Measurements from ENCODE around the gene CFAP221.

Gene CFAP221

DNA sequence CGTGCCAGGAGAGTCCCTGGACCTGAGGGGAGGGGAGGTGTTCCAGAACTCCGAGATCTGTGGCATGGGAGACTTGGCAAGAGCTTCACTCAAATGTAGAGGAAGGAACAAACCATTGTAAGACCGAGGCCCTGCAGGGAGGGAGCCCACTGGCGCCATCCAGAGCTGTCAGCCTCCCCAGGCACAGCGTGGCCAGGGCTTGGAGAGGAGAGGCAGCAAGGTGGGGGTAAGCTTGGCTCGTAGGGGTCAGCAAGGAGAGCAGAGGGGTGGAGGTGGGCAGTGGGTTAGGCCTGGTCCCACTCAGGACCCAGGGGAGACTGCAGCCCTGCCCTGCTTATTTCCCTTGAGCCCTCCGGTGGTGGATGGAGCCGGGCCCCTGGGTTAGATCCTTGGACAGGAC lies 138.3 kb downstream of the CFAP221 start:
- DNase-seq: no peak

- no peak for DNase-seq
Observed at GRCh38 chr2:119683074-119683712, 138.9 kb downstream of the CFAP221 start.

- no peak for DNase-seq
Observed at GRCh38 chr2:119683713-119684443, 139.6 kb downstream of the CFAP221 start.

GRCh38 chr2:119684518-119684917 lies 140.3 kb downstream of the CFAP221 start:
- DNase-seq: no peak

- DNase-seq: no peak
Observed at GRCh38 chr2:119688616-119689015, 144.4 kb downstream of the CFAP221 start.

DNA sequence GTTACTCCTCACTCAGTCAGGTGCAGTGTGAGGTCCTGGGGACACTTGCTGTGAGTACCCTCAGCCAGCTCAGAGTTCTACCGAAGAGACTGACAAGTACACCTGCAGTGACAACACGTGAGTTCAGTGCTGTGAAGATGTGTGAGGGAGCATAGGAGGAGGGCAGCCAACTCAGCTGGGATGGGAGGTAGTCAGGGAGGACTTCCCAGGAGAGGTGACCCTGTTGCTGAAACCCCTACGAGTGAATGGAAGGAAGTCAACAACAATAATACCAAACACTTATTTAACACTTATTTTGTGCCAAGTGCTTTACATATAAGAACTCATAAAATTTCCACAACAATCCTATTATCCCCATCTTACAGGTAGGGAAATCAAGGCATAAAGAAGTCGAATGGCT lies 145.0 kb downstream of the CFAP221 start:
- no peak for DNase-seq

- DNase-seq: no peak
Observed at GRCh38 chr2:119691189-119691588, 146.9 kb downstream of the CFAP221 start.

DNA sequence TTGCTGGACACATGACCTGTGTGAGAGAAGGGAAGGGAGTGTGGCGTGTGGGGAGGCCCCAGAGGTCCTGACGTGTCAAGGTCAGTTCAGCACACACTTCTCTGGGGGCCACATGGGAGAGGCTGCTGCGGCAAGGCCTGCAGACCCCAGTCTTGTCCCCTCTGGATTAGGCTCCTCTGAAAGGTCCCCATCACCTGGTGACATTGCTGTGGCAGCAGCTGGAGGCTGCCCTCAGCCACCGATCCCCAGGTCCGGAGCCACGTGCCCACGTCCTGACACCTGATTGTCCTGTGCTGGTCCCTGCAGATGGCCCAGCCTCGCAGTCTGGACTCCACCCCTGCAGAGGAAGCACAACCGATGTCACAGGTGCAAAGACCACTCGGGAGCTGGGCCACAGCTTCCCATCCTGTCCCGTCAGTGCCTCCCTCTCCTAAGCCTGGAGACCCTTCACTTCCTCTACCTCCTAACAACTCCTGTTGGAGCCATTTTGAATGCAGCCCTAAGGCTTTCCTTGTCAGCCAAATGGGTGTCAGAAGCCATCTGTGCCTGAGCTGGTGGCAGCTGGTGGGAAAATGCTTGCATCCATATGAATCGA lies 147.5 kb downstream of the CFAP221 start:
- DNase-seq: no peak

DNA sequence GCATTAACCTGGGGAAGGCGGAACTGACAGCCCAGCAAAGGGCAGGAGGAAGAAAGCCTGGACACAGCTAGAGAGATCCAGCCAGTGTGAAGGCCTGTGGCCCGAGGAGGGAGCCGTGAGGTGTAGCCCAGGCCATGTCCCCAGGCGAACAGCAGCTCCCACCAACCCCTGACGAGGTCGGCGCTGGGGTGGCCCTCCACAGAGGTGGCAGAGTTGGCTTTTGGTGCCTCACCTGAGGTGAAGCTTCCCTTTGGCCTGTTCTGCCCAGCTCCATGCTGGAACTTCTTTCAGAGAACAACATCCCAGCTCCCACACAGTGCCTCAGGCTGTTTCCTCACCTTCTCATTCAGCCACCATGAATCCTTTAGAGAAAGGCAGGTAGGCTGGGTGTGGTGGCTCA lies 148.1 kb downstream of the CFAP221 start:
- DNase-seq: no peak

GRCh38 chr2:119692954-119693353 lies 148.7 kb downstream of the CFAP221 start:
- no peak for DNase-seq

DNA sequence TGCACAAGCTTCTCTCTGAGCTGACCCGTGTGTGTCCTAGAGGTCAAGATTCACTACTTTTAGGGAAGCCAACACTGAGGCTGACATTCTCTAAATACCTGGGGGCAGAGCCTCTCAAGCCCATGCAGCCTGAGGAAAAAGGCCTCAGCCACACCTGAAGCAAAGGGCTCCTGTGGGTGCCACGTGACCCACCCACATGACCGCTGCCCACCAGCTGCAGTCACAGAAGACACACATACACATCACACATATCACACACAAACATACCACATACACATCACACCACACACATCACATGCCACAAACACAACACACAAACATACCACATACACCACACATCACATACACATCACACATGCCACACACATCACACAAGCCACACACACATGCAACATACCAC lies 149.3 kb downstream of the CFAP221 start:
- DNase-seq: no peak

- no peak for DNase-seq
Observed at GRCh38 chr2:119693967-119694366, 149.7 kb downstream of the CFAP221 start.

GRCh38 chr2:119694470-119694844 lies 150.2 kb downstream of the CFAP221 start:
- no peak for DNase-seq

- DNase-seq: peak; percentile 9
Observed at GRCh38 chr2:119694845-119695521, 150.7 kb downstream of the CFAP221 start.

DNA sequence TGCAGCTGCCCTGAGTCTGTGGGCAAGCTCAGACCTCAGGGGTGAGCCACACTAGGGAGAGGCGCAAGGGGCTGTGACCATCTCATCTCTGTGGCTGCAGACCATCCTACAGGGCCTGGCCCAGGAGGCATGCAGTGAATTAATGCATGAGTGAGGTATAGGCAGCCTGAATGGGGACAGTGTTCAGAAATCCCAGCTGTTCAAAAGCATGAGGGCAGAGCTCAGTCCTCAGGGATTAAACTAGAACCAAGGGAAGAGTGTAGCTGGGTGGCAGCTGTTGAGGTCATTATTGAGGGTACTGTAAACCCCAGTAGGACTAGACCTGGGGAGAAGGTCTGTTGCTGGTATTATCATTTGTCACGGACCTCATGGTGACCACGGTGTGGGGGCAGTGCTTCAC lies 151.8 kb downstream of the CFAP221 start:
- DNase-seq: no peak

- no peak for DNase-seq
Observed at GRCh38 chr2:119696494-119697030, 152.3 kb downstream of the CFAP221 start.

DNA sequence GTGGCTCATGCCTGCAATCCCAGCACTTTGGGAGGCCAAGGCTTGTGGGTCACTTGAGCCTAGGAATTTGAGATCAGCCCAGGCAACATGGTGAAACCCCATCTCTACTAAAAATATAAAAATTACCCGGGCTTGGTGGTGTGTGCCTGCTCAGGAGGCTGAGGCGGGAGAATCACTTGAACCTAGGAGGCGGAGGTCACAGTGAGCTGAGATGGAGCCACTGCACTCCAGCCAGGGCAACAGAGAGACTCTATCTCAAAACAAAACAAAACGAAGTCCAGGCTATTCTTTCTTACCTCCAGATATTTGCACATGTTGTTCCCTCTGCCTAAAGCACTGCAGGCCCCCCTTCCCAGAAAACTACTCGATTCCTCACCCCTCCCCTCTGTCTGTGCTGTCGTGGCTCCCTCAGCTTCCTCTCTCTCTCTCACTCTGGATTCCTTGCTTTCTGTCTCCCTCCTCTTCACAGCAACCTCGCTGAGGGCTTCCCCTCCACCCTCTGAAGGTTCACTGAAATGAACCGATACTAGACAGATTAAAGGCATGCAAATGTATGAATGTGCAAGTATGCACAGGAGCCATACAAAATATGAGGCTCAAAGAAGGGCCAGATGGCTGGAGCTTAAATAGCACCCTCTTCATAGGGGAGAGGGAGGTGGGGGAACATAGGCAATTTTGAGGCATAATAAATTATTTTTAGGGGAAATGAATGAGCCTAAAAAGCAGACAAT lies 153.2 kb downstream of the CFAP221 start:
- no peak for DNase-seq

DNA sequence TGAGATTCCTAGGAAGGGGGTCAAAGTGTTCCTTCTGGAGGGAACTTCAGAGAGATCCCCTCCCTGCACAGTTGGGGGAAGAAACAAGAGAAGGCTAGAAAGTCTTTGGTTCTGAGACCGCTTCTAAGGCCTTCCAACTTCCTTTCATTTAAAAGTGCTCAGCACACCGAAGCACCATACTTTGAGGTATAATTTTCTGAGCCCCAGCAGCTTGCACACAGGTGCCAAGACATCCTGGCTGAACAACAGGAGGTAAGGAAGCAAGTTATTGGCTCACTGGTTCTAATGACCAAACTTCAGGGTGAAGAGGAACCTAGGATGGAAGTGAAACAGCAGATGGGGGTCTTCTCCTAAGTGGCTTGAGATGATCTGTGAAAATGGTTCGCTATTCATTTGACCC lies 154.0 kb downstream of the CFAP221 start:
- DNase-seq: no peak

DNA sequence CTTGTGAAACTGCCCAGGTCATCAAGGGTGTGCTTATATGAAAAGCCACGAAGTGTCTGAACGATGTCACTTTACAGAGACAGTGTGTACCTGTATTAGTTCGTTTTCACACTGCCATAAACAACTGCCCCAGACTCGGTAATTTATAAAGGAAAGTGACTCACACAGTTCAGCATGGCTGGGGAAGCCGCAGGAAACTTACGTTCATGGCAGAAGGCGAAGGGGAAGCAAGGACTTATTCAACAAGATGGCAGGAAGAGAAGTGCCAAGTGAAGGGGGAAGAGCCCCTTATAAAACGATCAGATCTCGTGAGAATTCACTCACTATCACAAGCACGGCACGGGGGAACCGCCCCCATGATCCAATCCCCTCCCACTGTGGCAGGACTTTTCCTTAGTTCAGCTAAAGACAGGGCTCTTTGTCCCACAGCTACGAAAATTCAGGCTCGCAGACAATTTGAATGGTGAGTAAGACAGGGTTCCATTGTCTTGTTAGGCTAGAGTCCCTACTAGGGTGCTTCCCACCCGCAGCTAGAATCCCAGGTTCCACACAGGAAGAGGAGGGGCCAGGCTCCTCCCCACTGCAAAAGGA lies 154.9 kb downstream of the CFAP221 start:
- DNase-seq: no peak

GRCh38 chr2:119700866-119701265 lies 156.6 kb downstream of the CFAP221 start:
- DNase-seq: no peak

DNA sequence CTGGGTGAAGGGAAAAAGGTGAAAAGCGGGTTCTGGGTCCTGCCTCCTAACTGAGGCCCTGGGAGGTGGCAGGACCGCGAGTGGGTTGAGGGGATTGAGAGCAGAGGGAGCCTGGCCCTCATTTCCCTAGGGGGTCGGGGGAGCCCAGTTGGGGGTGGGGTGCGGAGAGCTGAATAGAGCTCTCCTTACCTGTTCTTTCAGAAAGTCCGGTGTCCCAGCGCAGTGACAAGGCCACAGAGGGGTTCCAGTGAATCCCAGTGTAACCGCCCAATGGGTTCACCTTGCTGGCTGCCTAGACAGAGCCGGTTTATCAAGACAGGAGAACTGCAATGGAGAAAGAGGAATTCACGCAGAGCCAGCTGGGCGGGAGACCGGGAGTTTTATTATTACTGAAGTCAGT lies 157.1 kb downstream of the CFAP221 start:
- no peak for DNase-seq

GRCh38 chr2:119702203-119702917 lies 158.1 kb downstream of the CFAP221 start:
- no peak for DNase-seq

Measured in CD4-positive, alpha-beta T cell treated with Interleukin-10 for 1 hour (primary cell).